T-helper 1 cell treated with Interleukin-12 subunit alpha and Interleukin-12 subunit beta and Interleukin-4 antibody, amounts not matched to agents 30 μg/mL and 1 μg/mL, for 36 hours (primary cell): ENCODE data around the gene GZMM.

Source experiments
- H3K27ac Mint-ChIP-seq: one replicate; pipeline ENCODE4 v1.8.0; 2021; ENCODE audit warnings: mild to moderate bottlenecking, mixed read lengths
- H3K27me3 Mint-ChIP-seq: one replicate; pipeline ENCODE4 v1.8.0; 2021; ENCODE audit warnings: low read depth, mixed read lengths
- H3K36me3 Mint-ChIP-seq: one replicate; pipeline ENCODE4 v1.8.0; 2021; ENCODE audit warnings: low read depth, mixed read lengths
- H3K4me1 Mint-ChIP-seq: one replicate; pipeline ENCODE4 v1.8.0; 2021; ENCODE audit warnings: low read depth, mixed read lengths
- H3K4me3 Mint-ChIP-seq: one replicate; pipeline ENCODE4 v1.8.0; 2021; ENCODE audit warnings: mild to moderate bottlenecking, moderate library complexity, mixed read lengths
- H3K9me3 Mint-ChIP-seq: one replicate; pipeline ENCODE4 v1.8.0; 2021; ENCODE audit warnings: mixed read lengths

GZMM gene

DNA sequence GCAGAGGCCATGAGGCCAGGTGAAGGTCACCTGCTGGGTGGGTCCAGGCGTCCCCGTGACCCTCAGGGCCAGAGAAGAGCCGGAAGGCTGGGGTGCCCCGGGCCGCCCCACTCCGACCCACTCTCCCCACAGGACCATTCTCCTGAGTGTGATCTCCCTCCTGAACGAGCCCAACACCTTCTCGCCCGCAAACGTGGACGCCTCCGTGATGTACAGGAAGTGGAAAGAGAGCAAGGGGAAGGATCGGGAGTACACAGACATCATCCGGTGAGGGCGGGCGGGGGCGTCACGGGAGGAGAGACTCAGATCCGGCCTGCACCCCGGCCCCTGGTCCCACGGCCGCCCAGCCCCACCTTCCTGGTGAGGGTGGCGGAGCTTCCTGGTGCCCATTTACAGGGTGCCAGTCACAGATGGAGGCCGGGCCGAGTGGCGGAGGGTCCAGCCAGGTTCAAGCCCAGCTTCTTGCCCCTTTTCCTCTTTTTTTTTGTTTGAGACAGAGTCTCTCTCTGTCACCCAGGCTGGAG lies 6.9 kb upstream of the GZMM start:
- no peak overlapping the region for H3K27ac Mint-ChIP-seq
- peaks cover 6% of the 10 kb centered on the region for H3K4me1 Mint-ChIP-seq
- no peaks in the 10 kb centered on the region for H3K27me3 Mint-ChIP-seq
- H3K36me3 Mint-ChIP-seq, result peaks cover 4% of the 10 kb centered on the region
- H3K4me3 Mint-ChIP-seq, result no peak overlapping the region
- H3K9me3 Mint-ChIP-seq, result no peaks in the 10 kb centered on the region

DNA sequence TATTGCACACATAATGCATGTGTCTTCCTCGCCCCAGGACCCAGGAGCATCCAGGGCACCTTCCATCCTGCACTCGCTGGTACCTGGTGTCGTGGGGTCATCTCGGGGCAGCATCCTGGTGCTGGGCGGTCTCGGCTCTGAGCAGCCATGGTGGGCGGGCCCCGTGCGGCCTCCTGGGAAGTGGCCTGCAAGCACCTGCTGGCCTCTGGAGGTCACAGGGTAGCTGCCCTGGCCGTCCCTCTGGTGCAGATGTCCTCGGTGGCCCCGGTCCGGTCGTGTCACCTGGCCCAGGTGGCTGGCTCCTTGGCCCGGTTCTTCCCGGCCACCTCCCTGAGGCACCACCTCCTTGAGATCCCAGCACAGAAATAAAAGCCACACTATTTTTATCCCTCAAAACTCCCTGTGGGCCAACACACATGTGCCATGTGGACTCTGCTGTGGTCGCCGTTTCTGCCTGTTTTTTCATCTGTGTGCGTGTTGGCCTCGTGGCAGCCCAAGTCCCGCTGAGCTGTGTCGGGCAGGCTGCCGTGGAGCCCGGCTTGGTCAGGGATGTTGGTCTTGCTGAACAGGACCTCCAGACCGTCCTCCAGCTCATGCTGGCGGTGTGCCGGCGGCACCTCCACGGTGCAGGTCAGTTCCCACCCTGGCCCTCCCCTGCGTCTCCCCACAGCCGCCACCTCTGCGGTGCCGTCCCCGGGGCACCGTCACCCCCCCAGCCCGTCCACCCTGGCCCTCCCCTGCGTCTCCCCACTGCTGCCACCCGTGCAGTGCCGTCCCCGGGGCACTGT lies 5.0 kb upstream of the GZMM start:
- no peaks in the 10 kb centered on the region for H3K27me3 Mint-ChIP-seq
- H3K27ac Mint-ChIP-seq, result no peak overlapping the region
- H3K36me3 Mint-ChIP-seq, result peaks cover 6% of the 10 kb centered on the region
- no peaks in the 10 kb centered on the region for H3K9me3 Mint-ChIP-seq
- no peak overlapping the region for H3K4me3 Mint-ChIP-seq
- H3K4me1 Mint-ChIP-seq, result peaks cover 6% of the 10 kb centered on the region

DNA sequence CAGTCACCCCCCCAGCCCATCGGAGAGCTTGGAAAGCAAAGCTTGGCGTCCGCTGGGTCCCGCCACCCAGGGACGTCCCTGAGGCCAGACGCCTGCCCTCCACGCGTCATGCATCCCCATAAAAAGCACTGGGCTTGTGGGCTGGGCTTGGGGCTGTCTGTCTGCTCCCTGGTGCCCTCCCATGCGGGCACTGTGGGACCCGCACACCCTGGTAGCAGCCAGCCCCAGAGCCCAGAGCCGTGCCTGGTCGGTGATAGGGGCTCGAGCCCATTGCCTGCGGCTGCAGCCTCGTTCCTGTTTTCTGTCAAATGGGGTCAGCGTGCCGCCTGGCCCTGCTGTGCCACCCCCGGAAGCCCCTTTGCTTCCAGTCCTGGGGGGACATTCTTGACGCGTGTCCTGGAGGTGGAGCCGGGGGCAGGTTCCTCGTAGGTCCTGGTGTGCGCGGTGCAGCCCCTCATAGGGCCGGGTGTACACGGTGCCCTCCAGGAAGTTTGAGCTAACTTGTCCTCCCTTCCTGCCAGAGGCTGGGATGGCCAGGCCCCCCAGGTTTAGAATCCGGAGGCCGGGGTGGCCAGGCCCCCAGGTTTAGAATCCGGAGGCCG lies 4.3 kb upstream of the GZMM start:
- Mint-ChIP-seq H3K27me3 (no peaks in the 10 kb centered on the region), H3K4me1 (peaks cover 10% of the 10 kb centered on the region)

DNA sequence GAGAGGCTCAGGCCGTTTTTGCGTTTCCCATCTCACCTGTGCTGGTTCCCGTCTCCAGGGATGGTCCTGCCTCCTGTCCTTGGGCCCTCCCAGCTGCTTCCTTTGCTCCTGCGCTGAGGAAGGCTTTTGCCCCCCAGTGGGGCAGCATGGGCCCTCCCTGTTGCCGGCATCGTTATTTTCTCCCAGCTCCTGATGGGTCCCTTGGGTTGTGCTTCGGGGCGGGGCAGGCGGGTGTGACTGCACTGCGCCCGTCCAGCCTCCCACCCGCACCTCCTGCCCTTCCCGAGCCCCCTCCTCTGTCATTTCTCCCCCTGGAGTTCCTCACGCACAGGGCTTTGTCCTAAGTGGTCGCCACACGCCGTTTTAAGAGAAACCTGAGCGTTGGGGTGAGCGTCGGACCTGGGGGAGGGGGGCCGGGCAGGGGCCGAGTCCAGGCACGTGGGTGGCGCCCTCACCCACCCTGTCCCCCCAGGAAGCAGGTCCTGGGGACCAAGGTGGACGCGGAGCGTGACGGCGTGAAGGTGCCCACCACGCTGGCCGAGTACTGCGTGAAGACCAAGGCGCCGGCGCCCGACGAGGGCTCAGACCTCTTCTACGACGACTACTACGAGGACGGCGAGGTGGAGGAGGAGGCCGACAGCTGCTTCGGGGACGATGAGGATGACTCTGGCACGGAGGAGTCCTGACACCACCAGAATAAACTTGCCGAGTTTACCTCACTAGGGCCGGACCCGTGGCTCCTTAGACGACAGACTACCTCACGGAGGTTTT lies 2.8 kb upstream of the GZMM start:
- Mint-ChIP-seq H3K27me3 (no peaks in the 10 kb centered on the region), H3K4me3 (no peak overlapping the region), H3K4me1 (peaks cover 9% of the 10 kb centered on the region), H3K36me3 (peaks cover 7% of the 10 kb centered on the region), H3K27ac (no peak overlapping the region), H3K9me3 (no peaks in the 10 kb centered on the region)

More for the DNA sequence above, 4.3 kb upstream of the GZMM start:
- Mint-ChIP-seq H3K36me3 (peaks cover 7% of the 10 kb centered on the region), H3K9me3 (no peaks in the 10 kb centered on the region), H3K4me3 (no peak overlapping the region), H3K27ac (no peak overlapping the region)

DNA sequence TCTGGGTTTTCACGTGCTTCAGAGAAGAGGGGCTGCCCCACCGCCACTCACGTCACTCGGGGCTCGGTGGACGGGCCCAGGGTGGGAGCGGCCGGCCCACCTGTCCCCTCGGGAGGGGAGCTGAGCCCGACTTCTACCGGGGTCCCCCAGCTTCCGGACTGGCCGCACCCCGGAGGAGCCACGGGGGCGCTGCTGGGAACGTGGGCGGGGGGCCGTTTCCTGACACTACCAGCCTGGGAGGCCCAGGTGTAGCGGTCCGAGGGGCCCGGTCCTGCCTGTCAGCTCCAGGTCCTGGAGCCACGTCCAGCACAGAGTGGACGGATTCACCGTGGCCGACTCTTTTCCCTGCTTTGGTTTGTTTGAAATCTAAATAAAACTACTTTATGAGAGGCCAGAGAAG lies 2.2 kb upstream of the GZMM start:
- no peak overlapping the region for H3K27ac Mint-ChIP-seq
- H3K4me1 Mint-ChIP-seq, result peaks cover 9% of the 10 kb centered on the region
- no peaks in the 10 kb centered on the region for H3K27me3 Mint-ChIP-seq
- peaks cover 7% of the 10 kb centered on the region for H3K36me3 Mint-ChIP-seq
- H3K4me3 Mint-ChIP-seq, result no peak overlapping the region
- no peaks in the 10 kb centered on the region for H3K9me3 Mint-ChIP-seq

DNA sequence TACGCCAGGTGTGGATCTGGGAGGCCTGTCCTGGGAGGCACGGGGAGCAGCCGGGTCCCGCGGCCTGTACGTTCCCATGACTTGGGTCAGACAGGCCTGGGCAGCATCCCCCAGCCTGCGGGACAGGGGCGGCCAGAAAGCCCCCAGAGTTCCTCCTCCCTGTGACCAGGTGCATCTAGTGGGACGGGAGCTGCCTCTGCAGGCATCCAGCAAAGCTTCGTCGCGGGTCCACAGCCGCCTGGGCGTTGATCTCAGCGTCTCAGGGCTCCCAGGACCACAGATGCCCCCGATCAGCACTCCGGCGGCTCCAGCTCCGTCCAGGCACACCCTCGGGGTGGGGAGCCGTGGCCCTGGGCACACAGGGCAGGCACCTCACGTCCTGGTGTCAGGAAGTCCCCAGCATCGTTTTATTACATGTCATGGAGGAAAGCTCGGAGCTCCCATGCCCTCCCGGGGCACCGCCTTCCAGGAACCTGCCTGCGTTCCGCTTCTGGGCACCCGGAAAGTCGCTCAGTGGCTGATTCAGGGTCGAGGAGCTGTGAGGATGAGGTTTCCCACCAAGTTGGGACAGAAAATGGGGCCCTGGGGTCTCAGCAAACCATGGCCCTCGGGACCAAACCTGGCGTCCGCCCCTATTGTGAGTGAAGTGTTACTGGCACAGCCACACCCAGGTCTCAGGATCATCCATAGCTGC lies 1.5 kb upstream of the GZMM start:
- Mint-ChIP-seq H3K9me3 (no peaks in the 10 kb centered on the region), H3K4me3 (no peak overlapping the region), H3K36me3 (peaks cover 7% of the 10 kb centered on the region), H3K27ac (no peak overlapping the region), H3K27me3 (no peaks in the 10 kb centered on the region), H3K4me1 (peaks cover 9% of the 10 kb centered on the region)

DNA sequence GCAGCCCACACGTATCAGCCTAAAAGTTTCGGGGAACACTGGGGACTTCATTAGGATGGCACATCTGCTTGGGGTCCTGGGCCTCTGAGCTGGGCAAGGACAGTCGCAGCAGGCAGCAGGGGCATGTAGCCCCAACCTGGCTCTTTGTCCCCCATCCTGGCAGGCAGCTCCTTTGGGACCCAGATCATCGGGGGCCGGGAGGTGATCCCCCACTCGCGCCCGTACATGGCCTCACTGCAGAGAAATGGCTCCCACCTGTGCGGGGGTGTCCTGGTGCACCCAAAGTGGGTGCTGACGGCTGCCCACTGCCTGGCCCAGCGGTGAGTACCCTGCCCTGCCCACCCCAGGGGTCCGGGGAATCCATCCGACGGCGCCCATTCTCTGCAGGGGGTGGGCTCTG lies 3.3 kb downstream of the GZMM start:
- H3K36me3 Mint-ChIP-seq, result peaks cover 7% of the 10 kb centered on the region
- peaks cover 11% of the 10 kb centered on the region for H3K4me1 Mint-ChIP-seq
- no peak overlapping the region for H3K4me3 Mint-ChIP-seq
- no peak overlapping the region for H3K27ac Mint-ChIP-seq
- no peaks in the 10 kb centered on the region for H3K27me3 Mint-ChIP-seq
- H3K9me3 Mint-ChIP-seq, result no peaks in the 10 kb centered on the region

DNA sequence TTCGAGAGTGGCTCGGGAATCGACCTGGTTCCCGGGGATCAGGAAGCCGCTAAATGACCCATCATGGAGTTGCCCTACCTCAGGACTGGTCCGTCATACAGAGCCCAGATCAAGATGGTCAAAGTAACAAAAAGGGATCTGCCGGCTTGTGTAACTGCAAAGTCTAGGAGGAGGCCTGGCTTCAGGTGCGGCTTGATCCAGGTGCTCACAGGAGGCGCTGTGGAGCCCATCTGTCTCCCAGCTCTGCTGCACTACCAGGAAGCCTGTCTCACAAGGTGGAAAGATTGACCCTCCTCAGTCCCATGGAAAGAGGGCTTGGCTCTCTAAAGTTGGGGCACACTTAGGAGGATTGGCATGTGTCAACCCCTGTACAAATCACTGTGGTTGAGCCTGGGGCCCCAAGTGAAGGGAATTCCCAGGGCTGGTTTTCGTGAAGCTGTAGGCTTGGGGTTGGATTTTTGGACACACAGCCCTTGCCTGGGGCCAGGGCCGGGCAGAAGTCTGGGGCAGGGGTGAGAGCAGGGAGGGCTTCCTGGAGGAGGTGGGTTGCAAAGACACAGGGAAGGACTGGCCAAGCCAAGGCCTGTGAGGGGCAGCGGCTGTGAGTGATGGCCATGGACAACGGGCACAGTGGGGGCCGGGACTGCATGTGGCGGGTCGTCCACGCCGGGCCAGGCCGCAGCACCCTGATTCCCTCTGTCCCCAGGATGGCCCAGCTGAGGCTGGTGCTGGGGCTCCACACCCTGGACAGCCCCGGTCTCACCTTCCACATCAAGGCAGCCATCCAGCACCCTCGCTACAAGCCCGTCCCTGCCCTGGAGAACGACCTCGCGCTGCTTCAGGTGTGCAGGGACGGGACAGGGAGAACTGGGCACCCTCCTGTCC lies 4.2 kb downstream of the GZMM start:
- H3K4me1 Mint-ChIP-seq, result peaks cover 11% of the 10 kb centered on the region
- no peak overlapping the region for H3K4me3 Mint-ChIP-seq
- H3K9me3 Mint-ChIP-seq, result no peaks in the 10 kb centered on the region
- H3K36me3 Mint-ChIP-seq, result peaks cover 7% of the 10 kb centered on the region
- no peaks in the 10 kb centered on the region for H3K27me3 Mint-ChIP-seq
- no peak overlapping the region for H3K27ac Mint-ChIP-seq

DNA sequence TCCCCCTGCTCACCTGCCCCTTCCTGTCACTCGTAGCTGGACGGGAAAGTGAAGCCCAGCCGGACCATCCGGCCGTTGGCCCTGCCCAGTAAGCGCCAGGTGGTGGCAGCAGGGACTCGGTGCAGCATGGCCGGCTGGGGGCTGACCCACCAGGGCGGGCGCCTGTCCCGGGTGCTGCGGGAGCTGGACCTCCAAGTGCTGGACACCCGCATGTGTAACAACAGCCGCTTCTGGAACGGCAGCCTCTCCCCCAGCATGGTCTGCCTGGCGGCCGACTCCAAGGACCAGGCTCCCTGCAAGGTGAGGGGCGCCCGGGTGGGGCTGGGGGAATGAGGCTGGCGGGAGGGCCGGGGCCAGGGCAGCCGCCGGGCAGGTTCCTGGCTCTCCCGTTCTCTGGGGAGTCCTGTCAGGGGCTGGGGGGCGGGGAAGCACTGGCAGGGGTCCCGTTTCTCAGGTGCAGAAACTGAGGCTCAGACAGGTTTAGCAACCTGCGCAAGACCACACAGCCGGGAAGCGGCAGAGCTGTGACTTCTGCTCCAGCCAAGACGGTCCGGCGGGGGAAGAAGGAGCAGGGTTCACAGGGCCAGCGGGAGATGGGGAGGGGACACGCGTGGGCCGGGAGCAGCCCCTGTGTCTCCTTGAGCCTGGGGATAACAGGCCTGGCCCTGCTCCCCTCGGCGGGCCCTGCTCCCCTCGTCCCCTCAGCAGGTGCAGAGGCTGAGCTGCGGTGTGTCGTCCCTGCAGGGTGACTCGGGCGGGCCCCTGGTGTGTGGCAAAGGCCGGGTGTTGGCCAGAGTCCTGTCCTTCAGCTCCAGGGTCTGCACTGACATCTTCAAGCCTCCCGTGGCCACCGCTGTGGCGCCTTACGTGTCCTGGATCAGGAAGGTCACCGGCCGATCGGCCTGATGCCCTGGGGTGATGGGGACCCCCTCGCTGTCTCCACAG lies 5.3 kb downstream of the GZMM start:
- H3K36me3 Mint-ChIP-seq, result peaks cover 5% of the 10 kb centered on the region
- no peak overlapping the region for H3K4me3 Mint-ChIP-seq
- H3K9me3 Mint-ChIP-seq, result no peaks in the 10 kb centered on the region
- no peaks in the 10 kb centered on the region for H3K27me3 Mint-ChIP-seq
- no peak overlapping the region for H3K27ac Mint-ChIP-seq
- H3K4me1 Mint-ChIP-seq, result peaks cover 5% of the 10 kb centered on the region

DNA sequence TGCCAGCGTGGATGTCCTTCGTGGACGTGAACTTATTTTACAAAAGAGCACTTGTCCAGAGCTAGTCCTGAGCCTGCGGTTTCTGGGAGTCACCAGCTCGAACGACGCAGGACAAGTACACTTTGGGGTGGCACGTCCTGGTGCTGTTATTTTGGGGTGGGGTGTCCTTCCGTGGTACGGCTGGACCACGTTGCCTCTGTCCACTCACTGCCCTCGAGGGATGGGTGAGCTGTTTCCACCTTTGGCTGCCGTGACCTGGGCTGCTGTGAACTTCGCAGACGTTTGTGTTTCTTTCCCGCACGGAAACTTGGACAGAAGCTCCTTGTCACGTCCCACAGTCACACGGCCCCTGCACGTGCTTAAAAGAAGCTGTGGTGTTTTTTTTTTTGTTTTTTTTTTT lies 11.0 kb downstream of the GZMM start:
- Mint-ChIP-seq H3K36me3 (no peaks in the 10 kb centered on the region), H3K9me3 (no peaks in the 10 kb centered on the region), H3K27me3 (no peaks in the 10 kb centered on the region), H3K4me3 (no peak overlapping the region), H3K4me1 (peaks cover 2% of the 10 kb centered on the region), H3K27ac (no peak overlapping the region)

DNA sequence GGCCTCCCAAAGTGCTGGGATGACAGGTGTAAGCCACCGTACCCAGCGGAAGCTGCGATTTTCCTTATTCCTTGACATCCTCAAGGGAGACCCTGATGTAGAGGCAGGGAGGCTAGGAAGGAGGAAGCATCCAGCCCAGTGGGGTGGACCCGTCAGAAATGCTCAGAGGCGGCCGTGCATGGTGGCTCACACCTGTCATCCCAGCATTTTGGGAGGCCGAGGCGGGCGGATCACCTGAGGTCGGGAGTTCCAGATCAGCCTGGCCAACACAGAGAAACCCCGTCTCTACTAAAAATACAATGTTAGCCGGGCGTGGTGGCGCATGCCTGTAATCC lies 11.6 kb downstream of the GZMM start:
- Mint-ChIP-seq H3K4me3 (no peak overlapping the region), H3K27ac (no peak overlapping the region), H3K4me1 (peaks cover 2% of the 10 kb centered on the region), H3K9me3 (no peaks in the 10 kb centered on the region), H3K36me3 (no peaks in the 10 kb centered on the region), H3K27me3 (no peaks in the 10 kb centered on the region)

DNA sequence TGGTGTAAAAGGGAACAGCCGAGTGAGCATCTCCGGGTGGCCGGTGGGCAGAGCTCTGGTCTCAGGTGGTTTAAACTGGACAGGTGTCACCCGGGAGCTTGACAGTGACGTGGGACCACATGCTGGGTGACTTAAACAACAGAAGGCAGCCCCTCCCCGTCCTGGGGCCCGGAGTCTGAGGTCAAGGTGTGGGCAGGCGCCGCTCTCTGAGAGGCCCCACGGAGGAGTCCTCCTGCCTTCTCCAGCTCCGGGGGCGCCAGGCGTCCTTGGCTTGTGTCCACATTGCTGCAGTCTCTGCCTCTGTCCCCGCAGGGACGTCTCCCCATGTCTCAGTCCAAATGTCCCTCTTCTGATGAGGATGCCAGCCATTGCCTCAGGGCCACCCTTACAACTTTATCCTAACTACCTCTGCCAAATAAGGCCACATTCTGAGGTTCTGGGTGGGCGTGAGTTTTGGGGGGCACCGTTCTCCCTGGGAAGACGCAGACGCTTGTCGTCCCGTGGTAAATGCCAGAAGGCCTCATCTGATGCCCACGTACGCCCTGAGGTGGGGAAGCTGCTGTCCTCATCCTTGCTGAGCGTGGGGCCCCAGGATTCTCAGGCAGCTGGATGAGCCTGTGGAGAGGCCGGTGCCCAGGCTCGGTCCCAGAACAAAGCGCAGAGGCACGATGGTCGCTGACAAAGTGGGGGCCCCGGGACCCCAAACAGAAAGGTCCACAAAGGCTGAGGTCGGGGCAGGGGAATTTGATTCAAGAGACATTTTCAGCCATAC lies 12.9 kb downstream of the GZMM start:
- Mint-ChIP-seq H3K4me3 (no peak overlapping the region), H3K4me1 (peaks cover 2% of the 10 kb centered on the region), H3K9me3 (no peaks in the 10 kb centered on the region), H3K36me3 (no peaks in the 10 kb centered on the region), H3K27ac (no peak overlapping the region), H3K27me3 (no peaks in the 10 kb centered on the region)
